Mesenchymal stem cell (in vitro differentiated cells and primary cell): ENCODE results near the gene CASKIN2.

Source experiments
- DNase-seq: peaks from one replicate; pipeline ENCODE4 v3.0.0-alpha.2; 2013
- H2AFZ ChIP-seq: one replicate; pipeline ENCODE4 v1.6.1; 2013; ENCODE audit warnings: low read depth, mild to moderate bottlenecking, control low read depth, inconsistent platforms, low read length, moderate library complexity
- H2AK5ac ChIP-seq: 2 replicates; pipeline ENCODE4 v1.6.1; 2013; ENCODE audit warnings: low read length, moderate library complexity, mild to moderate bottlenecking, inconsistent platforms; ENCODE audit not compliant: severe bottlenecking
- H2BK120ac ChIP-seq: one replicate; pipeline ENCODE4 v1.6.1; 2013; ENCODE audit warnings: low read depth, mild to moderate bottlenecking, inconsistent platforms, low read length, moderate library complexity
- H2BK12ac ChIP-seq, 2 experiments: one replicate each; pipeline ENCODE4 v1.6.1; 2013; ENCODE audit warnings: inconsistent platforms in 2 of 2, low read length in 2 of 2, mild to moderate bottlenecking in 2 of 2, moderate library complexity in 2 of 2, control low read depth in 1 of 2
- H2BK15ac ChIP-seq: one replicate; pipeline ENCODE4 v1.6.1; 2013; ENCODE audit warnings: mild to moderate bottlenecking, low read depth, inconsistent platforms; ENCODE audit not compliant: poor library complexity, severe bottlenecking
- H2BK5ac ChIP-seq: 2 replicates; pipeline ENCODE4 v1.6.1; 2013; ENCODE audit warnings: low read depth, mild to moderate bottlenecking, low read length, control low read depth, inconsistent platforms; ENCODE audit not compliant: poor library complexity, severe bottlenecking
- H3K14ac ChIP-seq, 2 experiments: one replicate each; pipeline ENCODE4 v1.6.1; 2013; ENCODE audit warnings: inconsistent platforms in 2 of 2, low read length in 2 of 2, control low read depth in 1 of 2, mild to moderate bottlenecking in 1 of 2, moderate library complexity in 1 of 2
- H3K18ac ChIP-seq, 2 experiments: one replicate each; pipeline ENCODE4 v1.6.1; 2013; ENCODE audit warnings: inconsistent platforms in 2 of 2, low read length in 2 of 2, control low read depth in 1 of 2, low read depth in 1 of 2, mild to moderate bottlenecking in 1 of 2
- H3K23ac ChIP-seq, 2 experiments: one replicate each; pipeline ENCODE4 v1.6.1; 2013; ENCODE audit warnings: inconsistent platforms in 2 of 2, low read length in 2 of 2, mild to moderate bottlenecking in 2 of 2, moderate library complexity in 2 of 2, control low read depth in 1 of 2
- H3K27ac ChIP-seq: 2 replicates; pipeline ENCODE4 v1.5.1; 2013; ENCODE audit warnings: mild to moderate bottlenecking, moderate library complexity, low read length, control low read depth, inconsistent platforms; ENCODE audit not compliant: poor library complexity, severe bottlenecking
- H3K27me3 ChIP-seq, 2 experiments: 2 replicates each; pipeline versions ENCODE4 v1.6.1 to v1.7.0; 2013; ENCODE audit warnings: low read length in 2 of 2, mild to moderate bottlenecking in 2 of 2, moderate library complexity in 2 of 2, control low read depth in 1 of 2, inconsistent platforms in 1 of 2; ENCODE audit not compliant: control insufficient read depth in 1 of 2, insufficient read depth in 1 of 2
- H3K36me3 ChIP-seq, 2 experiments: 2 replicates each; pipeline versions ENCODE4 v1.6.1 to v1.7.0; 2013; ENCODE audit warnings: low read length in 2 of 2, control low read depth in 1 of 2, inconsistent platforms in 1 of 2, low read depth in 1 of 2, mild to moderate bottlenecking in 1 of 2; ENCODE audit not compliant: insufficient read depth in 2 of 2, control insufficient read depth in 1 of 2
- H3K4ac ChIP-seq, 2 experiments: one replicate each; pipeline ENCODE4 v1.6.1; 2013; ENCODE audit warnings: inconsistent platforms in 2 of 2, low read length in 2 of 2, mild to moderate bottlenecking in 2 of 2, moderate library complexity in 2 of 2, control low read depth in 1 of 2, low read depth in 1 of 2
- H3K4me1 ChIP-seq: 2 replicates; pipeline ENCODE4 v1.6.1; 2013; ENCODE audit warnings: low read depth, low read length, control low read depth; ENCODE audit not compliant: control insufficient read depth, insufficient read depth
- H3K4me2 ChIP-seq: 2 replicates; pipeline ENCODE4 v1.6.1; 2013; ENCODE audit warnings: low read length, mild to moderate bottlenecking, inconsistent platforms; ENCODE audit not compliant: poor library complexity, severe bottlenecking
- H3K4me3 ChIP-seq, 2 experiments: 2 replicates each; pipeline versions ENCODE4 v1.5.1 to v1.7.0; 2013; ENCODE audit warnings: low read length in 2 of 2, mild to moderate bottlenecking in 2 of 2, control low read depth in 1 of 2, low read depth in 1 of 2; ENCODE audit not compliant: insufficient read depth in 1 of 2
- H3K79me1 ChIP-seq: replicated peaks from 2 replicates; pipeline ENCODE4 v1.6.1; 2013; ENCODE audit warnings: mild to moderate bottlenecking, control low read depth, low read length, inconsistent platforms; ENCODE audit not compliant: poor library complexity, severe bottlenecking
- H3K9ac ChIP-seq: 2 replicates; pipeline ENCODE4 v1.7.0; 2013; ENCODE audit warnings: mild to moderate bottlenecking, low read length, moderate library complexity
- H3K9me3 ChIP-seq: 2 replicates; pipeline ENCODE4 v1.7.0; 2013; ENCODE audit warnings: mild to moderate bottlenecking, low read length; ENCODE audit not compliant: control insufficient read depth
- H4K8ac ChIP-seq: one replicate; pipeline ENCODE4 v1.6.1; 2013; ENCODE audit warnings: inconsistent platforms, mild to moderate bottlenecking, low read length, moderate library complexity
- H4K91ac ChIP-seq: one replicate; pipeline ENCODE4 v1.6.1; 2013; ENCODE audit warnings: mild to moderate bottlenecking, low read length, inconsistent platforms
- WGBS: methylation state at CpG from one replicate; pipeline ENCODE4 v1.1.7; 2013; ENCODE audit warnings: mixed read lengths; 5-methylcytosine and 5-hydroxymethylcytosine counted together

Gene CASKIN2

GRCh38 chr17:75516619-75517296, 1.4 kb upstream of the CASKIN2 start:
- Histone ChIP-seq H2AFZ (peak overlapping the region; percentile 67), H3K36me3 (peaks cover 13 to 22% of the 10 kb centered on the region in 2 experiments), H3K9ac (peak overlapping the region; percentile 77), H2AK5ac (no peak overlapping the region), H2BK15ac (peak overlapping the region; percentile 88), H3K18ac (peak overlapping the region in 1 of 2 experiments; percentile 83), H2BK5ac (no peak overlapping the region), H3K9me3 (no peaks in the 10 kb centered on the region), H3K23ac (peak overlapping the region in 1 of 2 experiments; percentile 38), H2BK120ac (no peak overlapping the region), H3K4me1 (peaks cover 33% of the 10 kb centered on the region), H3K4me2 (peak overlapping the region; percentile 87), H4K8ac (no peak overlapping the region), H3K79me1 (peaks cover 30% of the 10 kb centered on the region), H2BK12ac (no peak overlapping the region), H3K27ac (no peak overlapping the region), H3K14ac (peak overlapping the region in 1 of 2 experiments; percentile 29), H3K4ac (peak overlapping the region; percentile 53 to 79), H3K4me3 (peak overlapping the region; percentile 79 to 83), H3K27me3 (no peaks in the 10 kb centered on the region), H4K91ac (no peak overlapping the region)
- DNase-seq: peak; percentile 41
- 2% methylated on average over 24 of the region's 65 CpGs for WGBS

DNA sequence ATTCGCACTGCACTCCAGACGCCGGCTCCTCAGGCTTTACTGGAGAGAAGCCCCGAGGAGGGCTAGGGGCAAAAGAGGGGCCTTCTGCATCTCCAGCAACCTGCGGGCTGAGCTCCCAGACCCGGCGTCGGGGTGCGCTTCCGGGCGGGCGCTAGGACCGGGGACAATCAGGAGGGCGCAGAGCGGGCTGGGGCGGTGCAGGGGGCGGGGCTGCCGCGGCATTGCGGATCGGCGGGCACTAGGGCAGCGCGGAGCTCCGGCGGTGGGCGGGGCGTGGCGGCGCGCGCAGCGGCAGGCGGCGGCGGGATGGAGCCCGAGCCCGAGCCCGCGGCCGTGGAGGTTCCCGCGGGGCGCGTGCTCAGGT, 900 bp upstream of the CASKIN2 start, which contains the start of gene TSEN54:
TSS of gene TSEN54 (plus strand) at position 274 of the 364 bp plus-strand sequence. CDS start at position 307, 33 bp downstream.
- Histone ChIP-seq H3K27ac (peak within 1 kb of the TSS; percentile 14), H4K8ac (no peak within 1 kb of the TSS), H4K91ac (no peak within 1 kb of the TSS), H2BK5ac (no peak within 1 kb of the TSS), H3K4me3 (peak within 1 kb of the TSS; percentile 83 to 93), H3K23ac (peak within 1 kb of the TSS in 1 of 2 experiments; percentile 49), H3K36me3 (peaks cover 13 to 16% of the 10 kb centered on the region in 2 experiments), H2BK120ac (no peak within 1 kb of the TSS), H2BK15ac (peak within 1 kb of the TSS; percentile 88), H3K27me3 (no peaks in the 10 kb centered on the region), H3K9ac (peak within 1 kb of the TSS; percentile 84), H3K14ac (peak within 1 kb of the TSS in 1 of 2 experiments; percentile 35), H2AK5ac (no peak within 1 kb of the TSS), H3K4me2 (peak within 1 kb of the TSS; percentile 98), H2BK12ac (peak within 1 kb of the TSS; percentile 0 to 29), H3K18ac (peak within 1 kb of the TSS in 1 of 2 experiments; percentile 83), H3K4ac (peak within 1 kb of the TSS; percentile 53 to 79), H3K9me3 (no peaks in the 10 kb centered on the region), H3K4me1 (peaks cover 37% of the 10 kb centered on the region), H3K79me1 (peaks cover 33% of the 10 kb centered on the region), H2AFZ (peak within 1 kb of the TSS; percentile 78)
- DNase-seq: peak; percentile 90
- WGBS: 0% methylated on average over 24 of the region's 45 CpGs

- Histone ChIP-seq H2BK5ac (peak overlapping the region; percentile 59), H2AK5ac (no peak overlapping the region), H3K23ac (peak overlapping the region in 1 of 2 experiments; percentile 60), H2AFZ (peak overlapping the region; percentile 55), H3K4ac (peak overlapping the region; percentile 68 to 91), H3K14ac (peak overlapping the region in 1 of 2 experiments; percentile 26), H4K8ac (peak overlapping the region; percentile 56), H3K36me3 (peaks cover 12 to 17% of the 10 kb centered on the region in 2 experiments), H3K9me3 (no peaks in the 10 kb centered on the region), H3K27me3 (no peaks in the 10 kb centered on the region), H3K4me2 (peak overlapping the region; percentile 92), H2BK120ac (peak overlapping the region; percentile 84), H3K4me3 (peak overlapping the region; percentile 83 to 93), H3K79me1 (peaks cover 36% of the 10 kb centered on the region), H2BK12ac (no peak overlapping the region), H3K9ac (peak overlapping the region; percentile 84), H3K27ac (no peak overlapping the region), H2BK15ac (peak overlapping the region; percentile 71), H3K18ac (peak overlapping the region; percentile 80 to 82), H3K4me1 (peaks cover 37% of the 10 kb centered on the region), H4K91ac (peak overlapping the region; percentile 66)
- WGBS: 0% methylated on average over 10 of the region's 50 CpGs
- peak; percentile 39 for DNase-seq
Observed at GRCh38 chr17:75514919-75515495, 330 bp downstream of the CASKIN2 start.

DNA sequence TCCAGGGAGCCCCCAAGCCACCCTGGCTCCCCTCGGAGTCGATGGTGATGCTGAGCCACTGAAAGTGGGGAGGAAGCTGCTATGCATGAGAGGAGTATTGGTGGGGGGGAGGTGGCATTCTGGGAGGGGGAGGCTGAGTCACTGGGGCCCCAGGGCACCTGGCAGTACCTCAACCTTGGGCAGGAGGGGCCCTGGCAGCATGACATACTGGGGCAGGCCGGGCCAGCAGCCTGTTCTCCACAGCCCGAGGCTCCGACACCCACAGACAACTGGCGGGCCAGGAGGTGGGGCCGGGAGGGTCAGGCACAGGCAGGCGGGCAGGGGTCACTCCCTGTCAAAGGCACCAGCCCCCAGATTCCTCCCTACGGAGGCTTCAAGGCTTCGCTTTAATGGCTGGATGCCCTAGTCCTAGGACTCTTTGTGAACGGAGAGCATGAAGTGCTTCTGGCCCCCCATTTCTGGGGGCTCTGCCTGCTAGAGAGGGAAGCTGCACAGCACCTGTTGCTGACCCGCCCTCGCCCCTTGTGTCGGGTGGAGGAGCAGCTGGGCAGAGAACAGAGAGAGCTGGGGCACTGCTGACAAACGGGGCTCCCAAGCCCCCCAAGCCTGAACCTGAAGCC, 928 bp downstream of the CASKIN2 start:
- Histone ChIP-seq H3K4me1 (peaks cover 37% of the 10 kb centered on the region), H3K4me3 (peak overlapping the region; percentile 83 to 93), H4K91ac (no peak overlapping the region), H3K79me1 (peaks cover 42% of the 10 kb centered on the region), H3K18ac (peak overlapping the region in 1 of 2 experiments; percentile 82), H2BK15ac (no peak overlapping the region), H2BK5ac (no peak overlapping the region), H3K36me3 (peaks cover 8 to 22% of the 10 kb centered on the region in 2 experiments), H3K14ac (peak overlapping the region in 1 of 2 experiments; percentile 36), H2BK12ac (no peak overlapping the region), H2AFZ (no peak overlapping the region), H4K8ac (no peak overlapping the region), H3K4me2 (peak overlapping the region; percentile 92), H3K27me3 (no peaks in the 10 kb centered on the region), H3K9me3 (no peaks in the 10 kb centered on the region), H3K23ac (no peak overlapping the region), H3K4ac (peak overlapping the region in 1 of 2 experiments; percentile 91), H3K27ac (no peak overlapping the region), H3K9ac (peak overlapping the region; percentile 84), H2BK120ac (no peak overlapping the region), H2AK5ac (no peak overlapping the region)
- 24% methylated on average over 15 of the region's 15 CpGs for WGBS
- no peak for DNase-seq
